NCI-H128 (cell line): ENCODE data around the gene EGFL7.

Experiments
- DNase-seq: peaks from one replicate; lab custom pipeline; 2025; ENCODE audit not compliant: unreplicated experiment; lab: John Stamatoyannopoulos, UW

Gene EGFL7

GRCh38 chr9:136685216-136685615 is 22.5 kb downstream of the EGFL7 start:
- no peak for DNase-seq

- no peak for DNase-seq
Measured at GRCh38 chr9:136685790-136686533, 23.2 kb downstream of the EGFL7 start.

GRCh38 chr9:136686534-136686793 is 23.7 kb downstream of the EGFL7 start:
- no peak for DNase-seq

- peak; percentile 40 for DNase-seq
Measured at GRCh38 chr9:136686794-136687711, 24.3 kb downstream of the EGFL7 start, which contains the start of gene AGPAT2. Gene AGPAT2, minus strand, starts transcription at chr9:136687457. Its CDS starts 100 bp downstream, at chr9:136687357.

GRCh38 chr9:136687721-136688223 is 25.1 kb downstream of the EGFL7 start:
- no peak for DNase-seq

- no peak for DNase-seq
Measured at GRCh38 chr9:136688274-136689107, 25.8 kb downstream of the EGFL7 start.

GRCh38 chr9:136689108-136689460 is 26.4 kb downstream of the EGFL7 start:
- no peak for DNase-seq

GRCh38 chr9:136690104-136690805 is 27.5 kb downstream of the EGFL7 start:
- no peak for DNase-seq

GRCh38 chr9:136690806-136691261 is 28.1 kb downstream of the EGFL7 start:
- no peak for DNase-seq

GRCh38 chr9:136691316-136692184 is 28.8 kb downstream of the EGFL7 start:
- DNase-seq, result no peak

- DNase-seq, result no peak
Measured at GRCh38 chr9:136692185-136693134, 29.7 kb downstream of the EGFL7 start.

GRCh38 chr9:136693135-136693489 is 30.4 kb downstream of the EGFL7 start:
- DNase-seq, result no peak

- DNase-seq, result no peak
Measured at GRCh38 chr9:136693490-136694162, 30.9 kb downstream of the EGFL7 start.

GRCh38 chr9:136694163-136694871 is 31.6 kb downstream of the EGFL7 start:
- no peak for DNase-seq

- DNase-seq, result no peak
Measured at GRCh38 chr9:136694872-136695247, 32.1 kb downstream of the EGFL7 start.

GRCh38 chr9:136695435-136695895 is 32.7 kb downstream of the EGFL7 start:
- peak; percentile 39 for DNase-seq

- no peak for DNase-seq
Measured at GRCh38 chr9:136695955-136696354, 33.2 kb downstream of the EGFL7 start.
